Stimulated activated CD4-positive, alpha-beta T cell treated with anti-CD3 and anti-CD28 coated beads, Interleukin-12 subunit alpha, Interleukin-12 subunit beta, amount 100 ng/mL, for 4 hours (primary cell): ENCODE data around the gene PIAS4.
A peak's percentile ranks its signal among the peaks of the same experiment; 100 is the strongest.

Source experiments
- DNase-seq: peaks from one replicate; pipeline ENCODE4 v3.0.0-alpha.2; 2020

The PIAS4 gene

GRCh38 chr19:3977242-3978143 is 30.0 kb upstream of the PIAS4 start:
- DNase-seq: no peak

GRCh38 chr19:3978145-3978544 is 29.4 kb upstream of the PIAS4 start:
- DNase-seq: no peak

- DNase-seq: peak; percentile 17
Observed at GRCh38 chr19:3979289-3979673, 28.3 kb upstream of the PIAS4 start.

- DNase-seq: no peak
Observed at GRCh38 chr19:3979674-3980352, 27.7 kb upstream of the PIAS4 start.

GRCh38 chr19:3980353-3981251 is 26.9 kb upstream of the PIAS4 start:
- DNase-seq: no peak

GRCh38 chr19:3981373-3981735 is 26.2 kb upstream of the PIAS4 start:
- no peak for DNase-seq

GRCh38 chr19:3981736-3982681 is 25.5 kb upstream of the PIAS4 start:
- DNase-seq: no peak

GRCh38 chr19:3982701-3983541 is 24.6 kb upstream of the PIAS4 start:
- no peak for DNase-seq

GRCh38 chr19:3983542-3983914 is 24.0 kb upstream of the PIAS4 start:
- DNase-seq: no peak

- DNase-seq: peak; percentile 38
Observed at GRCh38 chr19:3983936-3984583, 23.5 kb upstream of the PIAS4 start.

GRCh38 chr19:3984584-3984907 is 23.0 kb upstream of the PIAS4 start:
- DNase-seq: peak; percentile 28

GRCh38 chr19:3984908-3985642 is 22.5 kb upstream of the PIAS4 start, which contains the start of gene EEF2:
Gene EEF2 (minus strand): TSS chr19:3985463. CDS start chr19:3985380, 83 bp downstream.
- DNase-seq: peak; percentile 90

- DNase-seq: no peak
Observed at GRCh38 chr19:3985643-3986259, 21.8 kb upstream of the PIAS4 start.

- peak; percentile 44 for DNase-seq
Observed at GRCh38 chr19:3986260-3987041, 21.1 kb upstream of the PIAS4 start.

GRCh38 chr19:3987619-3988371 is 19.7 kb upstream of the PIAS4 start:
- DNase-seq: peak; percentile 87

- no peak for DNase-seq
Observed at GRCh38 chr19:3990815-3991117, 16.8 kb upstream of the PIAS4 start.

GRCh38 chr19:3995607-3996006 is 11.9 kb upstream of the PIAS4 start:
- DNase-seq: no peak
